Measurements from ENCODE around the gene GH1.
A peak's percentile ranks its signal among the peaks of the same experiment; 100 is the strongest.

DNA sequence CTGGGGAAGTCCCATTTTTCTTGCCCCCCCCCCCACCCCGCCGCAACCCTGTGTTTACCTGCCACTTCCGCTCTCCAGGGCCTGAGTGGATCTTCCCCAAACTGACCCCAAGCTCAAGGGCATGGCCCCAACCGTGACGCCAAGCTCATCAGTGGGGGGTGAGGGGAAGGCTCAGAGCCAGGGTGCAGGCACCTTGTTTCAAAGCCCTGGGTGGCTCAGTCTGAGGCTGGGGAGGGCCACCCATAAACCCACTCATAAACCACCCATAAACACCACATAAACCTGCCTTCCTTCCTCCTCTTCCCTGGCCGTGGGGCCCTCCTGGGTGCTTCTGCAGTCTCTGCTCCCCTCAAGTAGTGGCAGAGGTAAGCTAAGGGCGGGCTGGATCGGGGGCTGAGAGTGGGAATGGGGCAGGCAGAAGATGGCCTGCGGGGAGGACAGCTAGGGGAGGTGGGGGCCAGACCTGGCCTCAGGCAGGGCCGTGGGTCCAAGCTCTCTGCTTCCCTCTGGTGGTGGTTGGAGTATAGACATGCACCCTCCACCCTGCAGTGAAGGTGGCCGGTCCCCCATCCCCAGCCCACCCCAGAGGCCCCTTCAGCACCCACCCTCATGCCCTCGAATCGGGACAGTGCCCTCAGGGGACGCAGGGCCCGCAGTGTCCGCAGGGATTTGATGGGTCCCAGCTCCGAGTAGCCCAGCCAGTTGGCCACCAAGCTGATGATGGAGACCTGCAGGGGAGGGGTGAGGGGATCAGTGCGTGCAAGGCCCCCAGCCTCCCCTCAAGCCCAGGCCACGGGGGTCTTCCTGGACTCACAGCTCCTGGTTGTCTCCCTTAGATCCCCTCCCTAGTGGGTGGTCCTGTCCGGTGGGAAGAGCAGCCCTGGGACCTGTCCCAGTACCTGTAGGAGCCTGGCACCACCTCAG lies 28.1 kb upstream of the GH1 start:
- TF ChIP-seq, protein P1, sequence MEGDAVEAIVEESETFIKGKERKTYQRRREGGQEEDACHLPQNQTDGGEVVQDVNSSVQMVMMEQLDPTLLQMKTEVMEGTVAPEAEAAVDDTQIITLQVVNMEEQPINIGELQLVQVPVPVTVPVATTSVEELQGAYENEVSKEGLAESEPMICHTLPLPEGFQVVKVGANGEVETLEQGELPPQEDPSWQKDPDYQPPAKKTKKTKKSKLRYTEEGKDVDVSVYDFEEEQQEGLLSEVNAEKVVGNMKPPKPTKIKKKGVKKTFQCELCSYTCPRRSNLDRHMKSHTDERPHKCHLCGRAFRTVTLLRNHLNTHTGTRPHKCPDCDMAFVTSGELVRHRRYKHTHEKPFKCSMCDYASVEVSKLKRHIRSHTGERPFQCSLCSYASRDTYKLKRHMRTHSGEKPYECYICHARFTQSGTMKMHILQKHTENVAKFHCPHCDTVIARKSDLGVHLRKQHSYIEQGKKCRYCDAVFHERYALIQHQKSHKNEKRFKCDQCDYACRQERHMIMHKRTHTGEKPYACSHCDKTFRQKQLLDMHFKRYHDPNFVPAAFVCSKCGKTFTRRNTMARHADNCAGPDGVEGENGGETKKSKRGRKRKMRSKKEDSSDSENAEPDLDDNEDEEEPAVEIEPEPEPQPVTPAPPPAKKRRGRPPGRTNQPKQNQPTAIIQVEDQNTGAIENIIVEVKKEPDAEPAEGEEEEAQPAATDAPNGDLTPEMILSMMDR (IDR thresholded peaks at IDR 0.05 in 2 of 3, conservative IDR thresholded peaks at IDR 0.05 in 1 of 3; ENCODE audit: borderline replicate concordance in 1 of 3, insufficient read depth in 1 of 3, low read depth in 2 of 3, low read length in 2 of 3), result peak; percentile 58 to 83 (median 83)
- TF ChIP-seq FOSL1 (IDR thresholded peaks at IDR 0.05; ENCODE audit: low read depth), result no peak
- TF ChIP-seq, protein P2, sequence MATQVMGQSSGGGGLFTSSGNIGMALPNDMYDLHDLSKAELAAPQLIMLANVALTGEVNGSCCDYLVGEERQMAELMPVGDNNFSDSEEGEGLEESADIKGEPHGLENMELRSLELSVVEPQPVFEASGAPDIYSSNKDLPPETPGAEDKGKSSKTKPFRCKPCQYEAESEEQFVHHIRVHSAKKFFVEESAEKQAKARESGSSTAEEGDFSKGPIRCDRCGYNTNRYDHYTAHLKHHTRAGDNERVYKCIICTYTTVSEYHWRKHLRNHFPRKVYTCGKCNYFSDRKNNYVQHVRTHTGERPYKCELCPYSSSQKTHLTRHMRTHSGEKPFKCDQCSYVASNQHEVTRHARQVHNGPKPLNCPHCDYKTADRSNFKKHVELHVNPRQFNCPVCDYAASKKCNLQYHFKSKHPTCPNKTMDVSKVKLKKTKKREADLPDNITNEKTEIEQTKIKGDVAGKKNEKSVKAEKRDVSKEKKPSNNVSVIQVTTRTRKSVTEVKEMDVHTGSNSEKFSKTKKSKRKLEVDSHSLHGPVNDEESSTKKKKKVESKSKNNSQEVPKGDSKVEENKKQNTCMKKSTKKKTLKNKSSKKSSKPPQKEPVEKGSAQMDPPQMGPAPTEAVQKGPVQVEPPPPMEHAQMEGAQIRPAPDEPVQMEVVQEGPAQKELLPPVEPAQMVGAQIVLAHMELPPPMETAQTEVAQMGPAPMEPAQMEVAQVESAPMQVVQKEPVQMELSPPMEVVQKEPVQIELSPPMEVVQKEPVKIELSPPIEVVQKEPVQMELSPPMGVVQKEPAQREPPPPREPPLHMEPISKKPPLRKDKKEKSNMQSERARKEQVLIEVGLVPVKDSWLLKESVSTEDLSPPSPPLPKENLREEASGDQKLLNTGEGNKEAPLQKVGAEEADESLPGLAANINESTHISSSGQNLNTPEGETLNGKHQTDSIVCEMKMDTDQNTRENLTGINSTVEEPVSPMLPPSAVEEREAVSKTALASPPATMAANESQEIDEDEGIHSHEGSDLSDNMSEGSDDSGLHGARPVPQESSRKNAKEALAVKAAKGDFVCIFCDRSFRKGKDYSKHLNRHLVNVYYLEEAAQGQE (IDR thresholded peaks at IDR 0.05; ENCODE audit: low read depth), result no peak
- no peak for TF ChIP-seq TCF7L2 (IDR thresholded peaks at IDR 0.05; ENCODE audit: borderline replicate concordance, extremely low read depth, insufficient read depth, insufficient read length)
- TF ChIP-seq YY1 (IDR thresholded peaks at IDR 0.05; ENCODE audit: extremely low read depth, insufficient replicate concordance, low read depth, low read length), result no peak
- TF ChIP-seq, protein P3, sequence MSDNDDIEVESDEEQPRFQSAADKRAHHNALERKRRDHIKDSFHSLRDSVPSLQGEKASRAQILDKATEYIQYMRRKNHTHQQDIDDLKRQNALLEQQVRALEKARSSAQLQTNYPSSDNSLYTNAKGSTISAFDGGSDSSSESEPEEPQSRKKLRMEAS (IDR thresholded peaks at IDR 0.05), result no peak
- TF ChIP-seq POLR2AphosphoS5 (IDR thresholded peaks at IDR 0.05; ENCODE audit: low read depth, low read length), result no peak
- TF ChIP-seq EZH2 (IDR thresholded peaks at IDR 0.05), result no peak
- TF ChIP-seq POLR2A (IDR thresholded peaks at IDR 0.05; ENCODE audit: borderline replicate concordance, extremely low read depth, insufficient read depth, insufficient read length), result no peak
- TF ChIP-seq SP1 (IDR thresholded peaks at IDR 0.05; ENCODE audit: low read depth), result no peak
